ENCODE data around the gene CGB3.
"Not testable (repeated sequence)": the region's sequence is repeated elsewhere in the genome, so short reads cannot be mapped to it uniquely, and the experiment has no call there.

Gene CGB3

DNA sequence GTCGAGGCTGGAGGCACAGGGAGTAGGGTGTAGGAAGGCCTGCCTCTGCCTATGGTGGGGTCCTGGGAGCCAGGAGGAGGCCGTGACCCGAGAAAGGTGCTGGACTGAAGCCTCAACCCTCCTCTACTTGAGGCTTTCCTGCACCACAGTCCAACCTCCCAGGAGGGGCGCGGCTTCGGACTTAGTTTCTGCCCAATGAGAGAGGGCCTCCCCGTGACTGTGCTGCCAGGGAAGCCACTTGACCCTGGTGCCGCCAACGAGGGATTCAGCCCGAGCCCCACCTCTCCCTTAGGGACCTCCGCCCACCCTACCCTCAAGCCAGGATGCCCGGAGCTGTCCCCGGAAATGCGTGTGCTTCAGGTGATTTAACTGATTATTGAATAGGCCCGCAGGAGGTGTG, at the start of gene CGB3:
TSS of gene CGB3 (minus strand) at position 101 of the 400 bp plus-strand sequence. CDS start 362 bp downstream, outside the sequence.
- DNase-seq (ENCODE audit: low read depth in 2 of 2) = not testable (repeated sequence)

DNA sequence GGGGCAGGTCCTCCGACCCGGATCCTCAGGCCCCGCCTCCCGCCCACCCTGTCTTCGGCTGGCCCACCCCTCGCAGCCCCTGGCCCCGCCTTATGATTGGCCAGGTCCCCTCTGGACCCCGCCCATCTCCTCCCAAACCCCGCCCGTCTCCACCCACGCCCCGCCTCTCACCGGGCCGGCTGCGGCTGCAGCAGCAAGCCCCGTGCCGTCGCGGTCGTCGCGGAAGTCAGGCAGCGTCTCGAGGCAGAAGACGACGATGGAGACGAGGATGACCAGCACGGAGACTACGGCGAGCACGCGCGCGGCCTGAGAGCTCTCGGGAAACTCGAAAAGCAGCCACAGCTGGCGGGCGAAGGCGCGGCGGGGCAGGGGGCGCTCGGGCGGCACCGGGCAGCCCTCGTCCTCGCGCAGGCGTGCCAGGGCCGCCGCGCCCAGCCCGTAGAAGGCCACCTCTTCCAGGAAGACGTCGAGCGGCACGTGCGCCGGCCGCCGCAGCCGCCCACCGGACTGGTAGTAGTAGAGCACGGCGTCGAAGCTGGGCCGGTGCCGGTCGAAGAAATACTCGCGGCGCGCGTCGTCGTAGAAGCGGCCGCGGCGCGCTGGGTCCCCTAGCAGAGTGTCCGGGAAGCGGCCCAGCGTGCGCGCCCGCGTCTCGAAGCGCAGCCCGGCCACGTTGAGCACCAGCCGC, 47.9 kb upstream of the CGB3 start:
- DNase-seq (ENCODE audit: low read depth in 2 of 2) = no peak

DNA sequence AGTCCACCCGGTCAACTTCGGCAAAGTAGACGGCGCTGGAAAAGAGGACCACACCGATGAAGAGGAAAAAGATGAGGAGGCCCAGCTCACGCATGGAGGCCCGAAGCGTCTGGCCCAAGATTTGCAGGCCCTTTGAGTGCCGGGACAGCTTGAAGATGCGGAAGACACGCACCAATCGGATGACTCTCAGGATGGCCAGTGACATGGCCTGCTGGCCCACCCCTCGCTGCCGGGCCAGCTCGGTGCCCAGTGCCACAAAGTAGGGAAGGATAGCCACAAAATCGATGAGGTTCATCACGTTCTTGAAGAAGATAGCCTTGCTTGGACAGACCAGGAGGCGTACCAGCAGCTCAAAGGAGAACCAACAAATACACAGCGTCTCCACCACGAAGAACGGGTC, 46.3 kb upstream of the CGB3 start:
- DNase-seq (ENCODE audit: low read depth in 2 of 2) = no peak

DNA sequence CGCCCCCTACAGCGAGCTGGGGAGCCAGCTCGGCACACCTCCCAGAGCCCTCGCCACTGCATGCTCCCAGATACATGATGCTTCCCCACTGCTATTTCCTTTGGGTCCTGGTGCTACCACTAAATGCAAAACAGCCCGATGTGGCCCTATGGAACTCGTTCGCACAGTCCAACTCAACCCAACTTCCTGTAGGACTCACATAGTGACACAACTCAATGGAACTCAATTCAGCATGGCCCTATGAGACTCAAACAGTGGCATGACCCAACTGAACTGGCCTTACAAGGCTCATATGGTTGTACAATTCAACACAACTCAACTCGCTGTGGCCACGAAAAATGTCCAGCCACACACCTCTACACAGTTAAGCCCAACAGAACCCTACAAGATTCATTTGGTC, 44.9 kb upstream of the CGB3 start:
- no peak for DNase-seq (ENCODE audit: low read depth in 2 of 2)

DNA sequence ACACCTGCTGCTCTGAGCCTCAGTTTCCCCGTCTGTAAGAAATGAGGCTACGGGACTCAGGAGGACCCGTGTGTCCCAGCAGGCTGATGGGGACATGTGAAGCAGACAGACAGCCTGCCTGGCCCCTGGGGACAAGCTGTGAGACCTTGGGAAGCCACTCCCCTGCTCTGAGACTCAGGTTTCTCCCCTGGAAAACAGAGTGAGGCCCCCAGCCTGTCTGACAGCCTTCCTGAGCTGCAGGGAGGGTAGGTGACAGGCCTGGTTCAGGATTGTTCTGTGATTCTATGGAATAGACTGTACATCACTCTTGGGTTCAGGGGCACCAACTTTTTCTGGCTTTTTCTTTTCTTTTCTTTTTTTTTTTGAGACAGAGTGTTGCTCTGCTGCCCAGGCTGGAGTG, 43.4 kb upstream of the CGB3 start:
- no peak for DNase-seq (ENCODE audit: low read depth in 2 of 2)

DNA sequence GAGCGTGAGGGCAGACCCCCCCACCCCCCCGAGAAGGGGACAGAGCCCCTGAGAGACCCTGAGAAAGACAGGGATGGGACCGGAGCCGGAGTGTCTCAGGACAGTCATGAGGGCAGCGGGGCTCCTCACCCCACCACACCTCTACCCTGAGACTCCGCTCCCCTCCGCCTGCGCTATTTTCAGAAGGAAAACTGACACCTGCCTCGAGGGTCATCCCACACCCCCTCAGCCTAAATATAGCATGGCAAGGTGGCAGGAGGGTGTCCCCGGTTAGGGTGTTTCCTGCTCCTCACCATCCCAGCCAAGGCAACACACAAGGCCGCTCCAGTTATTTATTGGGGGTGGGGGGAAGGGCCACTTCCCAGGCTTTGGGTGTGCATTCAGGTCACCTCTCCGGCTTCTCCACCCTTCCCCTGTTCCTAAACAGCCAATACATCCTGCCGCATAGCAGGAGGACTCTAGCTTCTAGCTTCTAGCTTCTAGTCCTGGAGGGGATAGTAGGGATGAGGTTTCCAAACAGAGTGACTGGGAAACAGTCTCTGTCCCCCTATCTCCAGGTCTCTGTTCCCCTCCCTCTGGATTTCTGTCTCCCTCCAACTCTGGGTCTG, 41.9 kb upstream of the CGB3 start:
- no peak for DNase-seq (ENCODE audit: low read depth in 2 of 2)

DNA sequence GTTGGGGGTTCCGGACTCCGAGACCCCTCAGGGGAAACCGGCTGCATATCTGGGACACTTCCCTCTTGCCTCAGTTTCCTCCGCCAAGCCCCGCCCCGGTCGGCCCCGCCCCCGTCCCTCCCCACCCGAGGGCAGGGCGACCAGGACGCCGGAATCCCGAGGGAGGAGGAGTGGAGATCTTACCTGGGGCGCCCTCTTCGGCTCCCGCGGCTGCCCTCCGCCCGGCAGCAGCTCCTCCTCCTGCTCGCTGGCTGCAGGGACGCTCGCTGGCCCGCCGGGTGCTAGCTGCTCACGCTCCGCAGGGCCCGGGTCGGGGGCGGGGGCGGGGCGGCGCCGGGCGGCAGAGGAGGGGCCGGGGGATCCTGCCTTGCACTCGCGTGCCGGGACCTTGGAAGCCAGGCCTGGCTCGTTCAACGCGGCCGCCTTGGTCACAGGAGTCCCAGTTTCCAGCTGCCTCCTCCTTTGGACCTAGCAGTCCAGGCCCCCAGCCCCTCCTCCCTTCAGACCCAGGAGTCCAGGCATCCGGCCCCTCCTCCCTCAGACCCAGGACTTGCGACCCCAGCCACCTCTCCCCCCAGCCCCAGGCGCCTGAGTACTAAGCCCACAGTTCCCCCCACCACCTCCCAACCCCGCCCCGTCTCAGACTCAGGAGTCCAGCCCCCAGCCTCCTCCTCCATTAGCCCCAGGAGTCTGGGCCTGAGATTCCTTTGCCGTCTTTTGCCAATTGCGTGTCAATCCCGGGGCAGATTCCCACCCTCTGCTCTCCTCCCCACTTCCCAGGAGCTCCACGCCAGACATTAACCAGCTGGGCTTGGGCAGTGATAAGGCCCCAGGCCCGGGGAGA, 40.9 kb upstream of the CGB3 start, which contains the start of gene NTF4:
TSS of gene NTF4 (minus strand) at position 51 of the 844 bp plus-strand sequence. CDS start 2,821 bp downstream, outside the sequence.
- no peak for DNase-seq (ENCODE audit: low read depth in 2 of 2)

DNA sequence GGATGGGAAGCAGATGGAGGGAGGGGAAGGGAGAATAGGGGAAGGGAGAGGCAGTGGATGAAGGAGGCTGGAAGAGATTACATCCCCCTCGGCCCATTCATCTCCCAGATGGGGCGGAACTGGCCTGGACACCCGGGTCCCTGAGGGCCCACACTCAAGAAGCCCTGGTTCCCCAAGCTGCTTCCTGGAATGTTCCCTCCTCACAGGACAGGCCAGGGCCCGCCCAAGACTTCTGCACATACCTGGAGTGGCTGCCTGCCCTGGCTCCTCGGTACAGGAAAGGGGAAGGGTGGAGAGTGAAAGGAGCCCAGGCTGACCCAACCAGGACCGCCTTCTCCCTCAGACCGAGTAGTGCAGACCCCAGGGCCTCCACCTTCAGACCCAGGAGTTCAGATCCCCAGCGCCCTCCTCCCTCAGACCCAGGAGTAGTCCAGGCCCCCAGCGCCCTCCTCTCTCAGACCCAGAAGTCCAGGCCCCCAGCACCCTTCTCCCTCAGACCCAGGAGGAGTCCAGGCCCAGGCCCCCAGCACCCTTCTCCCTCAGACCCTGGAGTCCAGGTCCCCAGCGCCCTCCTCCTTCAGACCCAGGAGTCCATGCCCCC, 40.0 kb upstream of the CGB3 start:
- DNase-seq (ENCODE audit: low read depth in 2 of 2) = no peak

DNA sequence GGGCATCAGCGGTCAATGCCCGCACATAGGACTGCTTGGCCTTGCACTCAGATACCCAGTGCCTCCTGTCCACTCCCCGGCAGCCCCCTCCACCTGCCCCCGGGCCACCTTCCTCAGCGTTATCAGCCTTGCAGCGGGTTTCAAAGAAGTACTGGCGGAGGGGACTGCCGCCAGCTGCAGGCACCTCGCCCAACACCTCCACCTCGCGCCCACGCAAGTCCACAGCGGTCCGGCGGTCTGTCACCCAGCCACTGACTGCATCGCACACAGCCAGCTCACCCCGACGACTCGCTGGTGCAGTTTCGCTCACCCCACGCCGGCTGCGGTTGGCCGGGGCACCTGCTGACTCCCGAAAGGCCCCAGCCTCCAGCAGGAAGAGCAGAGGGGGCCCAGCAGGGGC, 37.3 kb upstream of the CGB3 start:
- DNase-seq (ENCODE audit: low read depth in 2 of 2) = no peak

DNA sequence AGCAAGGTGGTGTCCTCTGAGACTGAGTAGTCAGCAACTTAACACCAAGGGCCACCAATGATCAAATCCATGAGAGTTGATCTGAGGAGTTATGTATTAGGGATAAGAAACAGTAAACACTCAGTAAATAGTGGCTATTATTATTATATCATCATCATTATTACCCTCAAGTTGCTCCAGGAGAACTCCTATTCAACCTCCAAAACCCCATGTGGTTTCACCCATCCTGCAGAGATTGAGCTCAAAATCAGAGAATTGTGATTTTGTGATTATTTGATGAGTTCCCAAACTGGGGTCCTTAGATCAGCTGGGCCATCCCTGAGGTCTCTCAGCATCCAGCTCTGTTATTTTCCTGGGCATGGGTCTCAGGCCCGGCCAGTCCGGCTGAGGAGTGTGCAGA, 36.9 kb upstream of the CGB3 start:
- no peak for DNase-seq (ENCODE audit: low read depth in 2 of 2)

DNA sequence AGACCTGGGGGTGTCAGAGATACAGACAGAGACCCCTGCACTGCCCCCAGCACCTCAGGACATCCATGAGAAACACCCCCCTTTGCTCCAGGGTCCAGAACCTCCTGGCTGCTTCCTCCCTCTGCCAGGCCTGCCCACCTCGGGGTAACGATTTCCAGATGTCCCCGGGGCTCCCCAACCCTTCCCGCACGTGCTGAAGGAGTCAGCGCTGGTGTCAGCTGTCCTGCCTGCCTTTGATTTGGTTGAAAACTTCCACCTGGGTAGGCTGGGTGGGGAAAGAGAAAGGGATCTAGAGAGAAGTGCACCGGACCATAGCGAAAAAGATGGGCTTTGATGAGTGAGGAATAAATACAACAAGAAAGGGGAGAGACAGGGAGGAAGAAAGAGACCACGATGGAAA, 34.9 kb upstream of the CGB3 start:
- no peak for DNase-seq (ENCODE audit: low read depth in 2 of 2)

DNA sequence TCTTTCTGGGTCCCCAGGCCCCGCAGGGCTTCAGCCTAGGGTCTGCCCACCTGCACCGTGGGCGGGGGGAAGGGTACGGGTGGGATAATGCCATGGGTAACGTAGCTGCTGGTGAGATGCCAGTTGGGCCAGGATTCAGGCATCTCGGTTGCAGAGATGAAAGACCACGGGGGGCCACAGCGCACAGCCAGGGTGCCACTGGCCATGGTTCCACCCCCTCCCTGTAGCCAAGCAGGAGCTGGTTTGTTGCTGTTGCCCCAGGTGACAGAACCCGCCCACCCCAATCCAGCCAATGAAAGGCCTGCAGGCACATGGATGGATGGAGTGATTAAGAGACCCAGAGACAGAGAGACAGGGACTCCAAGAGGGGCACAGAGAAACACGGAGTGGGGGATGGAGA, 34.4 kb upstream of the CGB3 start:
- peak in 1 of 2 donors; percentile 24 for DNase-seq (ENCODE audit: low read depth in 2 of 2)

DNA sequence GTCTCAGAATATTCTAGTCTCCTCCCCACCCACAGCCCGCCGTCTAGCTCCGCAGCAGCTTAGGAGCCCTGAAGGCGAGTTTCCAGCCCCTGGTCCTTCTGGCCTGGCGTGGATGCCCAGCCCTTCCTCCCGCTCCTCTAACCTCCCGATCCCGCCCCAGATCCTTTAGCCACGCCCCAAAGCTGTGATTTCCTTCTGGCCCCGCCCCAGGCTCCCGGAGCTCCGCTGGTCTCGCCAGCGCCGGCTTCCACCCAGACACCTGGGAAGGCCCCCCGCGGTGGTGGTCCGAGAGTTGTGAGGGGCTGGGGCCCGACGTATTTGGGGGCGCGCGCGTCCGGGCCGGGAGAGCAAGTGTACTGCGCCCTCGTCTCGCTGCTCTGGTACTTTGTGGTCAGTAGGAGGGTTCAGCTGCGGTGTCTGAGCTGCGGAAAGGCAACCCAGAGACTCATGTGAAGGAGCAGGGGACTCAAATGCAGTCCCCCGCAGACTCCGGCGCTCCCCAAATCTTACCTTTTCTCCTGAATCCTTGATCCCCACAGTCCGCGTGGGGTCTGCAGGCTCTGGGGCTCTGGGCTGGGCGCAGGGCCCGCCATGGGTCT, 33.6 kb upstream of the CGB3 start, which contains the start of gene CGB7:
TSS of gene CGB7 (minus strand) at position 114 of the 599 bp plus-strand sequence. CDS start 2,374 bp downstream, outside the sequence.
- DNase-seq (ENCODE audit: low read depth in 2 of 2) = peak; percentile 22 to 47

DNA sequence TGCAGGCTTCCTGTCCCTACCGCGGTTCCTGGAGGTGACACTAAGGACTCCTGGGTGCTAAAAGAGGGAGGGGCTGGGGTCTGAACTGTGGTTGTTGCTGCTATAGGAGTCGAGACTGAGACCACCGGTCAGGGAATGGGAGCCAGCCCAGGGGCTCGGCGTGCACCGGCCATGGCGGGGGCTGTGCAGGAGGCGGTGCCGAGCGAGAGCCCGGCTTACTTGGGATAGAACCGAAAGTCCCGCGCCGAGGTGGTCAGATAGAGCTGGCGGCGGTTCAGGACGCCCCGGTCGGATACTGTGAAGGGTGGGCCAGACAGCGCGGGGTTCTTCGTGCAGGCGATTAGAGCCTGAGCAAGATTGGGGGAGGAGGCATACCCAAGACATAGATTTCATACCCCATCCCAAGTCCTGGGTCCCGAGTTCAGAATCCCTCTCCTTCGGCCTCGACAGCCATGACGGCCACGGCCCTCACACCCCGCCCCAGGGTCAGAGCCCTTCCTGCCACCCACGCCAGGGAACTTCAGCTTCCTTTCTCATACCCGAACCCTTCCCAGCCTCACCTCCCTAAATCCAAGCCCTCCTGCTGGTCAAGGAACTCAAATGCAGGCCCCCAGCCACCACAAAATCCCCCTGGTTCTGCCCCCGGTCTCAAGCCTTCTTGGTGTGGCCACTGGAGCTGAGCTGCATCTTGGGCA, 32.9 kb upstream of the CGB3 start:
- not testable (repeated sequence) for DNase-seq (ENCODE audit: low read depth in 2 of 2)

DNA sequence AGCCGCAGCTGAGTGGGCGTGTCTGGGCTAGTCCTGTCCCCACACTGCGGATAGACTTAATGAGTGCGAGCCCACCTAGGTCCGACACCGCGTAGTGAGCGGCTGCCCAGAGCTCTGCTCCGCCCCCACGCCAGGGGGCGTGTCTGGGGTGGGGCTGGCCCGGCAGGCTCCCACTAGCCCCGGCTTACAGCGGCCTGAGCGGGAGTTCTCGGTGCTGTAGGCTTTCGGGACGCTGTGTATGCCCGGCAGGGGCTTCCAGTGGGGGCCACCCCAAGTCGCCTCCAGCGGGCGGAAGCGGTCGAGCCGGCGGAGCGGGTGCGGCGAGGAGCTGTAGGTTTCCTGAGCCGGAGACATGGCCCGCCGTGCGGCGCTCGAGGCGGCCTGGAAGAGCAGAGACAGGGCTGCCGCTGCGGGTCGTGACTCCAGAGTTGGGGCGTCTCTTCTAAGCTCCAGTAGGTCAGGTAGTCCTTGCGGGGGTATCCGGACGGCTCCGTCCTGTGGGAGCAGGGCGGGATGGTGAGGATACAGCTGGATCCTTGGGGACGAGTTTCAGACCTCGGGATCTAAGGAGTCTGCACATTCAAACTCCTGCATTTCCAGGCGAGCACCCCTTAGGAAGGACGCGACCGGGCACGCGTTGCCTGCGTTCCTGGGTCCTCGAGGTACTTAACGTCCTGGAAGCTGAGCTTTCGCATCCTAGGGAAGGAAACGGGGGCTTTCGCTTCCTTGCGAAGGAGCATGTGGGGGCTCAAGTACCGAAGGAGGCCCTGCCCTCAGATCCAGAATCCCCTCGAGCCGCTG, 32.2 kb upstream of the CGB3 start:
- DNase-seq (ENCODE audit: low read depth in 2 of 2) = peak; percentile 24 to 26

DNA sequence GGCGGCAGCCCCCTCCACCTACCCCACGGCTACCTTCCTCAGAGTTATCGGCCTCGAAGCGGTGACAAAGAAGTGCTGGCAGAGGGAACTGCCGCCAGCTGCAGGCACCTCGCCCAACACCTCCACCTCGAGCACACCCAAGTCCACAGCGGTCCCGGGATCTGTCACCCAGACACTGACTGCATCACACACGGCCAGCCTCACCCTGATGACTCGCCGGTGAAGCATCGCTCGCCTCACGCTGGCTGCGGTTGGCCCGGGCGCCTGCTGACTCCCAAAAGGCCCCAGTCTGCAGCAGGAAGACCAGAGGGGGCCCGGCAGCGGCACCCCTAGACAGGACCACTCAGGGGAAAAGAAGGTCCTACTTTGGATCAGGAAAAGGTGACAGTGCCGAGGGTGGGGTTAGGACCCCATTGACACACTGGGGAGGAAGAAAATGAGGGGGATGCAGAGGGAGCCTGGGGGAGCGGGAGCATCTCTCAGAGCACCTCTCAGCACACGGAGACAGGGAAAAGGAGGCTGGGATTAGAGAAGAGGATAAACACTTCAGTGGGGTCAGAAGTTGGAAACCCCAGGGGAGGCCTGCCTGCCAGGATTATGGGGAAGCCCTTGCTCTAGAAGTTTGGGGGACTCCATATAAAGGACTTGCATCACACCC, 26.4 kb upstream of the CGB3 start:
- not testable (repeated sequence) for DNase-seq (ENCODE audit: low read depth in 2 of 2)

DNA sequence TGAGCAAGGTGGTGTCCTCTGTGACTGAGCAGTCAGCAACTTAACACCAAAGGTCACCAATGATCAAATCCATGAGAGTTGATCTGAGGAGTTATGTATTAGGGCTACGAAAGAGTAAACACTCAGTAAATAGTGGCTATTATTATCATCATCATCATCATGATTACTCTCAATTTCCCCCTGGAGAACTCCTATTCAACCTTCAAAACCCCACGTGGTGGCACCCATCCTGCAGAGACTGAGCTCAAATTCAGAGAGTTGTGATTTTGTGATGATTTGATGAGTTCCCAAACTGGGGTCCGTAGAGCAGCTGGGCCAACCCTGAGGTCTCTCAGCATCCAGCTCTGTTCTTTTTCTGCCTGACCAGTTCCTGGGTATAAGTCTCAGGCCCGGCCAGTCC, 25.7 kb upstream of the CGB3 start:
- not testable (repeated sequence) for DNase-seq (ENCODE audit: low read depth in 2 of 2)

DNA sequence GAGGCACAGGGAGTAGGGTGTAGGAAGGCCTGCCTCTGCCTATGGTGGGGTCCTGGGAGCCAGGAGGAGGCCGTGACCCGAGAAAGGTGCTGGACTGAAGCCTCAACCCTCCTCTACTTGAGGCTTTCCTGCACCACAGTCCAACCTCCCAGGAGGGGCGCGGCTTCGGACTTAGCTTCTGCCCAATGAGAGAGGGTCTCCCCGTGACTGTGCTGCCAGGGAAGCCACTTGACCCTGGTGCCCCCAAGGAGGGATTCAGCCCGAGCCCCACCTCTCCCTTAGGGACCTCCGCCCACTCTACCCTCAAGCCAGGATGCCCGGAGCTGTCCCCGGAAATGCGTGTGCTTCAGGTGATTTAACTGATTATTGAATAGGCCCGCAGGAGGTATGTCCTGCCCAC, 24.9 kb upstream of the CGB3 start, which contains the start of gene CGB8:
TSS of gene CGB8 (minus strand) at position 101 of the 400 bp plus-strand sequence. CDS start 372 bp downstream, outside the sequence.
- not testable (repeated sequence) for DNase-seq (ENCODE audit: low read depth in 2 of 2)

DNA sequence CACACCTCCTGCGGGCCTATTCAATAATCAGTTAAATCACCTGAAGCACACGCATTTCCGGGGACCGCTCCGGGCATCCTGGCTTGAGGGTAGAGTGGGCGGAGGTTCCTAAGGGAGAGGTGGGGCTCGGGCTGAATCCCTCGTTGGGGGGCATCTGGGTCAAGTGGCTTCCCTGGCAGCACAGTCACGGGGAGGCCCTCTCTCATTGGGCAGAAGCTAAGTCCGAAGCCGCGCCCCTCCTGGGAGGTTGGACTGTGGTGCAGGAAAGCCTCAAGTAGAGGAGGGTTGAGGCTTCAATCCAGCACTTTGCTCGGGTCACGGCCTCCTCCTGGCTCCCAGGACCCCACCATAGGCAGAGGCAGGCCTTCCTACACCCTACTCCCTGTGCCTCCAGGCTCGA, 19.4 kb upstream of the CGB3 start, which contains the start of gene CGB5:
TSS of gene CGB5 (plus strand) at position 301 of the 400 bp plus-strand sequence. CDS start 362 bp downstream, outside the sequence.
- DNase-seq (ENCODE audit: low read depth in 2 of 2) = not testable (repeated sequence)
